GM19025 (cell line): ENCODE results near the gene CCRL2.

Experiments used
- ATAC-seq: cut with Tn5 transposase; IDR thresholded peaks from one replicate; pipeline ENCODE4 v1.9.1; 2021; ENCODE audit warnings: mild to moderate bottlenecking, low read depth, moderate library complexity; ENCODE audit not compliant: unreplicated experiment

The CCRL2 gene

GRCh38 chr3:46406788-46407611, at the start of gene CCRL2, which contains the start of gene CCR5AS:
Gene CCRL2, plus strand, starts transcription at chr3:46407259. Its CDS starts 821 bp downstream, at chr3:46408080.
Gene CCR5AS, minus strand, starts transcription at chr3:46407066.
- ATAC-seq, result no peak

GRCh38 chr3:46358466-46358865, 48.6 kb upstream of the CCRL2 start:
- no peak for ATAC-seq

GRCh38 chr3:46359733-46360493, 47.1 kb upstream of the CCRL2 start:
- ATAC-seq, result no peak

- ATAC-seq, result no peak
Measured at GRCh38 chr3:46360907-46361306, 46.2 kb upstream of the CCRL2 start.

GRCh38 chr3:46361408-46362283, 45.4 kb upstream of the CCRL2 start:
- ATAC-seq, result no peak

- ATAC-seq, result no peak
Measured at GRCh38 chr3:46365041-46365440, 42.0 kb upstream of the CCRL2 start.

- ATAC-seq, result no peak
Measured at GRCh38 chr3:46365737-46366524, 41.1 kb upstream of the CCRL2 start.

GRCh38 chr3:46367811-46368210, 39.2 kb upstream of the CCRL2 start:
- ATAC-seq, result no peak

- no peak for ATAC-seq
Measured at GRCh38 chr3:46368569-46368968, 38.5 kb upstream of the CCRL2 start.

GRCh38 chr3:46369151-46369550, 37.9 kb upstream of the CCRL2 start:
- ATAC-seq, result no peak

- ATAC-seq, result no peak
Measured at GRCh38 chr3:46369675-46370132, 37.4 kb upstream of the CCRL2 start.

GRCh38 chr3:46370839-46371518, 36.1 kb upstream of the CCRL2 start, which contains the start of gene CCR5:
Gene CCR5, plus strand, starts transcription at chr3:46370946. Its CDS starts 1,957 bp downstream, at chr3:46372903.
- ATAC-seq, result no peak

GRCh38 chr3:46371519-46372340, 35.3 kb upstream of the CCRL2 start:
- no peak for ATAC-seq

GRCh38 chr3:46372492-46373359, 34.3 kb upstream of the CCRL2 start:
- ATAC-seq, result no peak

- no peak for ATAC-seq
Measured at GRCh38 chr3:46374755-46375154, 32.3 kb upstream of the CCRL2 start.

- ATAC-seq, result no peak
Measured at GRCh38 chr3:46375218-46375617, 31.8 kb upstream of the CCRL2 start.

- no peak for ATAC-seq
Measured at GRCh38 chr3:46375814-46376213, 31.2 kb upstream of the CCRL2 start.
